Hematopoietic multipotent progenitor cell treated with erythropoietin and hydrocortisone succinate and interleukin-3 and kit ligand, for 17 days (in vitro differentiated cells): ENCODE data around the gene TACR1.
"Not testable (repeated sequence)": the region's sequence is repeated elsewhere in the genome, so short reads cannot be mapped to it uniquely, and the experiment has no call there.

Source experiments
- DNase-seq: peaks from one replicate; pipeline ENCODE4 v3.0.0-alpha.2; 2015; ENCODE audit warnings: low spot score

Gene TACR1

GRCh38 chr2:75199428-75200011 is at the start of gene TACR1:
TSS of gene TACR1 (minus strand) at chr2:75199520. CDS start at chr2:75198934, 586 bp downstream.
- no peak for DNase-seq

- DNase-seq, result not testable (repeated sequence)
Measured at GRCh38 chr2:75248581-75248980, 49.3 kb upstream of the TACR1 start.

- no peak for DNase-seq
Measured at GRCh38 chr2:75246441-75247167, 47.3 kb upstream of the TACR1 start.

- no peak for DNase-seq
Measured at GRCh38 chr2:75243219-75243618, 43.9 kb upstream of the TACR1 start.

- no peak for DNase-seq
Measured at GRCh38 chr2:75241696-75242095, 42.4 kb upstream of the TACR1 start.

- DNase-seq, result no peak
Measured at GRCh38 chr2:75238670-75239330, 39.5 kb upstream of the TACR1 start.

GRCh38 chr2:75237296-75237695 is 38.0 kb upstream of the TACR1 start:
- DNase-seq, result no peak

GRCh38 chr2:75233965-75234364 is 34.6 kb upstream of the TACR1 start:
- no peak for DNase-seq

GRCh38 chr2:75226617-75227016 is 27.3 kb upstream of the TACR1 start:
- no peak for DNase-seq

GRCh38 chr2:75226099-75226498 is 26.8 kb upstream of the TACR1 start:
- no peak for DNase-seq

- no peak for DNase-seq
Measured at GRCh38 chr2:75224636-75225094, 25.3 kb upstream of the TACR1 start.

GRCh38 chr2:75222527-75222926 is 23.2 kb upstream of the TACR1 start:
- DNase-seq, result no peak

- no peak for DNase-seq
Measured at GRCh38 chr2:75221862-75222261, 22.5 kb upstream of the TACR1 start.

GRCh38 chr2:75219213-75219612 is 19.9 kb upstream of the TACR1 start:
- DNase-seq, result not testable (repeated sequence)

GRCh38 chr2:75211266-75211770 is 12.0 kb upstream of the TACR1 start:
- DNase-seq, result no peak

GRCh38 chr2:75210409-75210808 is 11.1 kb upstream of the TACR1 start:
- no peak for DNase-seq

GRCh38 chr2:75208738-75209137 is 9.4 kb upstream of the TACR1 start:
- DNase-seq, result no peak

- DNase-seq, result no peak
Measured at GRCh38 chr2:75204833-75205232, 5.5 kb upstream of the TACR1 start.

- DNase-seq, result no peak
Measured at GRCh38 chr2:75202359-75202758, 3.0 kb upstream of the TACR1 start.

GRCh38 chr2:75200140-75201096 is 1.1 kb upstream of the TACR1 start:
- no peak for DNase-seq

GRCh38 chr2:75195076-75195691 is 4.1 kb downstream of the TACR1 start:
- DNase-seq, result no peak
